ACC112 (cell line): ENCODE results near the gene GTF2B.
"Not testable (repeated sequence)": the region's sequence is repeated elsewhere in the genome, so short reads cannot be mapped to it uniquely, and the experiment has no call there.

Experiments
- H2AFZ ChIP-seq: fragments of 200-600 bp; sonication (generic); one replicate; pipeline ENCODE4 v1.6.0; 2017; ENCODE audit warnings: antibody characterized with exemption, low read length; ENCODE audit not compliant: unreplicated experiment
- H3K27ac ChIP-seq: fragments of 200-600 bp; sonication (generic); 2 replicates; pipeline ENCODE4 v1.5.1; 2014; ENCODE audit warnings: low read depth, mild to moderate bottlenecking, antibody characterized with exemption, low read length, moderate library complexity
- H3K27me3 ChIP-seq: fragments of 200-600 bp; sonication (generic); 2 replicates; pipeline ENCODE4 v1.6.1; 2014; ENCODE audit warnings: mild to moderate bottlenecking, antibody characterized with exemption, low read length, moderate library complexity, mixed read lengths; ENCODE audit not compliant: insufficient read depth
- H3K36me3 ChIP-seq: fragments of 200-600 bp; sonication (generic); 2 replicates; pipeline ENCODE4 v1.6.1; 2016; ENCODE audit warnings: mild to moderate bottlenecking, antibody characterized with exemption, low read length, moderate library complexity, mixed read lengths; ENCODE audit not compliant: insufficient read depth
- H3K4me1 ChIP-seq: fragments of 200-600 bp; sonication (generic); one replicate; pipeline ENCODE4 v1.6.1; 2016; ENCODE audit warnings: low read length, mixed read lengths; ENCODE audit not compliant: insufficient read depth, unreplicated experiment, control insufficient read depth
- H3K4me3 ChIP-seq: fragments of 200-600 bp; sonication (generic); 2 replicates; pipeline ENCODE4 v1.5.1; 2014; ENCODE audit warnings: mild to moderate bottlenecking, low read depth, low read length
- H3K79me2 ChIP-seq: fragments of 200-600 bp; sonication (generic); one replicate; pipeline ENCODE4 v1.6.0; 2016; ENCODE audit warnings: low read length; ENCODE audit not compliant: control insufficient read depth, unreplicated experiment, insufficient read depth

Gene GTF2B

GRCh38 chr1:88867743-88868521 lies 23.4 kb downstream of the GTF2B start:
- no peak overlapping the region for H2AFZ ChIP-seq
- peaks cover 7% of the 10 kb centered on the region for H3K4me1 ChIP-seq
- H3K36me3 ChIP-seq: no peaks in the 10 kb centered on the region
- no peak overlapping the region for H3K4me3 ChIP-seq
- H3K27ac ChIP-seq: peak overlapping the region; percentile 27
- H3K27me3 ChIP-seq: no peaks in the 10 kb centered on the region
- H3K79me2 ChIP-seq: peaks cover 59% of the 10 kb centered on the region

GRCh38 chr1:88851303-88852063 lies 39.9 kb downstream of the GTF2B start:
- Histone ChIP-seq H3K4me3 (no peak overlapping the region), H3K79me2 (no peaks in the 10 kb centered on the region), H3K27me3 (no peaks in the 10 kb centered on the region), H3K27ac (no peak overlapping the region), H3K36me3 (peaks cover 4% of the 10 kb centered on the region; the same call in 1 of the 2 replicates), H3K4me1 (peaks cover 3% of the 10 kb centered on the region), H2AFZ (no peak overlapping the region)

- Histone ChIP-seq H3K4me1 (no peaks in the 10 kb centered on the region), H3K27ac (no peak overlapping the region), H3K27me3 (no peaks in the 10 kb centered on the region), H3K79me2 (no peaks in the 10 kb centered on the region), H3K4me3 (no peak overlapping the region), H2AFZ (no peak overlapping the region), H3K36me3 (no peaks in the 10 kb centered on the region)
Measured at GRCh38 chr1:88847643-88848042, 43.7 kb downstream of the GTF2B start.

GRCh38 chr1:88825721-88826120 lies 65.6 kb downstream of the GTF2B start:
- Histone ChIP-seq H3K27me3 (no peaks in the 10 kb centered on the region), H3K36me3 (peaks cover 9% of the 10 kb centered on the region; the same call in 1 of the 2 replicates), H2AFZ (no peak overlapping the region), H3K4me1 (no peaks in the 10 kb centered on the region), H3K4me3 (no peak overlapping the region), H3K27ac (no peak overlapping the region), H3K79me2 (no peaks in the 10 kb centered on the region)

GRCh38 chr1:88819642-88820041 lies 71.7 kb downstream of the GTF2B start:
- H3K4me1 ChIP-seq, H3K27me3 ChIP-seq, H3K4me3 ChIP-seq, H3K36me3 ChIP-seq, H3K79me2 ChIP-seq, H3K27ac ChIP-seq, H2AFZ ChIP-seq: not testable (repeated sequence)

- peaks cover 3% of the 10 kb centered on the region; the same call in 1 of the 2 replicates for H3K36me3 ChIP-seq
- no peak overlapping the region for H2AFZ ChIP-seq
- H3K4me1 ChIP-seq: no peaks in the 10 kb centered on the region
- H3K27ac ChIP-seq: no peak overlapping the region
- H3K27me3 ChIP-seq: no peaks in the 10 kb centered on the region
- no peak overlapping the region for H3K4me3 ChIP-seq
- no peaks in the 10 kb centered on the region for H3K79me2 ChIP-seq
Measured at GRCh38 chr1:88813471-88813870, 77.9 kb downstream of the GTF2B start.

- Histone ChIP-seq H2AFZ (no peak overlapping the region), H3K36me3 (peaks cover 3% of the 10 kb centered on the region; the same call in 1 of the 2 replicates), H3K79me2 (no peaks in the 10 kb centered on the region), H3K4me3 (no peak overlapping the region), H3K4me1 (no peaks in the 10 kb centered on the region), H3K27ac (no peak overlapping the region), H3K27me3 (no peaks in the 10 kb centered on the region)
Measured at GRCh38 chr1:88812366-88812765, 79.0 kb downstream of the GTF2B start.

- H3K27me3 ChIP-seq: no peaks in the 10 kb centered on the region
- H2AFZ ChIP-seq: no peak overlapping the region
- no peak overlapping the region for H3K4me3 ChIP-seq
- peaks cover 13% of the 10 kb centered on the region for H3K4me1 ChIP-seq
- H3K36me3 ChIP-seq: peaks cover 21% of the 10 kb centered on the region
- H3K79me2 ChIP-seq: no peaks in the 10 kb centered on the region
- peak overlapping the region; percentile 71 for H3K27ac ChIP-seq
Measured at GRCh38 chr1:88803444-88803843, 87.9 kb downstream of the GTF2B start.

- no peak overlapping the region for H3K4me3 ChIP-seq
- peaks cover 13% of the 10 kb centered on the region for H3K4me1 ChIP-seq
- no peaks in the 10 kb centered on the region for H3K27me3 ChIP-seq
- peaks cover 21% of the 10 kb centered on the region for H3K36me3 ChIP-seq
- H3K79me2 ChIP-seq: no peaks in the 10 kb centered on the region
- H2AFZ ChIP-seq: no peak overlapping the region
- peak overlapping the region; percentile 71 for H3K27ac ChIP-seq
Measured at GRCh38 chr1:88802950-88803349, 88.4 kb downstream of the GTF2B start.
